Right lobe of liver (tissue), 6 donors: ENCODE measurements around the gene NRF1. TPM values are rescaled to one million over a fixed set of nuclear protein-coding genes. Genes with fewer than 3 reads are reported as not detected.
A peak's percentile ranks its signal among the peaks of the same experiment; 100 is the strongest.

Experiments
- ATAC-seq, 4 donors: fragments of 200-7000 bp; cut with Tn5 transposase; one replicate each; pipeline ENCODE4 v1.9.1; 2020; ENCODE audit warnings: mild to moderate bottlenecking in 4 of 4, moderate library complexity in 4 of 4
- DNase-seq, 3 donors: peaks; one replicate each; pipeline ENCODE4 v3.0.0-alpha.2; 2020
- H3K27ac ChIP-seq, 3 donors: fragments of 200-600 bp; one replicate each; pipeline ENCODE4 v1.8.0; 2022
- H3K27me3 ChIP-seq, 2 donors: fragments of 200-600 bp; one replicate each; pipeline ENCODE4 v1.8.0; 2022
- H3K36me3 ChIP-seq, 4 donors: fragments of 200-600 bp; sonication (generic) in 1 of 4; one replicate each; pipeline versions ENCODE4 v1.5.1 to v1.8.0; 2017 to 2022; ENCODE audit warnings: control low read depth in 1 of 4
- H3K4me1 ChIP-seq, 4 donors: fragments of 200-600 bp; sonication (generic) in 1 of 4; one replicate each; pipeline versions ENCODE4 v1.5.1 to v1.8.0; 2017 to 2022; ENCODE audit warnings: control low read depth in 1 of 4
- H3K4me3 ChIP-seq, 3 donors: fragments of 200-600 bp; one replicate each; pipeline ENCODE4 v1.8.0; 2022
- H3K9me3 ChIP-seq, 4 donors: fragments of 200-600 bp; sonication (generic) in 1 of 4; one replicate each; pipeline versions ENCODE4 v1.5.1 to v1.8.0; 2017 to 2022; ENCODE audit warnings: control low read depth in 1 of 4
- CTCF ChIP-seq, 4 donors: fragments of 200-600 bp in 3 of 4; fragments of 450-650 bp in 1 of 4; IDR thresholded peaks; one replicate each; pipeline versions ENCODE4 v1.5.1 to v1.8.0; 2016 to 2022; ENCODE audit warnings: antibody characterized with exemption in 4 of 4, mild to moderate bottlenecking in 2 of 4
- POLR2A ChIP-seq: fragments of 450-650 bp; IDR thresholded peaks from one replicate; pipeline ENCODE4 v1.6.1; 2017; ENCODE audit warnings: antibody characterized with exemption, mild to moderate bottlenecking
- WGBS: methylation state at CpG from one replicate; pipeline ENCODE4 v1.1.6; 2018; ENCODE audit warnings: low coverage, low lambda C conversion rate; ENCODE audit not compliant: insufficient coverage; ENCODE audit errors: missing lambda C conversion rate; 5-methylcytosine and 5-hydroxymethylcytosine counted together
- intact Hi-C, 2 donors: fragments of 100-400 bp; cut with DNase I; formaldehyde crosslinking; loops; one replicate each; pipeline versions ENCODE4 v1.11.2 to v1.14.1; 2022
- total RNA-seq, 6 experiments: library from RNA; depleted of rRNA in 2 of 6; stranded (reverse); fragments of >200 nt in 2 of 6; fragmentation: NEBNext Ultra II Directional in 3 of 6; extraction: Animal tissue kit (Norgen Biotek cat#: 25700) in 3 of 6; gene quantifications; one replicate each; pipeline versions ENCODE4 v1.1.0 to v1.2.4, GENCODE V29; 2016 to 2023
- donor health status: DM: no; HTN: yes; CAD: no.
- donor health status: DM: no; HTN: no; CAD: no.
- donor health status: DM: no; HTN: no; CAD: no.
- donor health status: DM: no; HTN: yes; CAD: no.
- donor health status: DM: no; HTN: yes; CAD: no.

NRF1 gene
- total RNA-seq, 6 experiments from 2014 or later, result 3.9 to 6.8 (median 5.3) TPM

- Histone ChIP-seq H3K9me3 (no peaks in the 10 kb centered on the region), H3K27ac (no peak overlapping the region), H3K4me3 (peak overlapping the region; percentile 38 to 44 (median 39)), H3K36me3 (no peaks in the 10 kb centered on the region), H3K27me3 (peaks cover 24 to 73% of the 10 kb centered on the region in 2 donors), H3K4me1 (peaks cover 0 to 41% (median 8%) of the 10 kb centered on the region in 4 donors)
- 0% methylated on average over 1 of the region's 64 CpGs for WGBS
- ATAC-seq, result peak; percentile 7 to 83 (median 57)
- peak in 2 of 3 donors; percentile 65 to 78 for DNase-seq
- no peak for TF ChIP-seq POLR2A
- TF ChIP-seq CTCF (IDR thresholded peaks at IDR 0.05), result no peak
- intact Hi-C loops, result no loop called here
These were observed 168.9 kb downstream of the NRF1 start for GRCh38 chr7:129780257-129780973.

- Histone ChIP-seq H3K9me3 (no peaks in the 10 kb centered on the region), H3K27ac (no peak overlapping the region), H3K36me3 (no peaks in the 10 kb centered on the region), H3K27me3 (peaks cover 24 to 80% of the 10 kb centered on the region in 2 donors), H3K4me1 (peaks cover 0 to 45% (median 10%) of the 10 kb centered on the region in 4 donors), H3K4me3 (peak overlapping the region in 2 of 3 donors; percentile 38 to 39)
- ATAC-seq (no peak), DNase-seq (no peak)
- TF ChIP-seq POLR2A, result no peak
- no peak for TF ChIP-seq CTCF (IDR thresholded peaks at IDR 0.05)
- intact Hi-C loops, result no loop called here
- WGBS, result 2% methylated on average over 34 of the region's 55 CpGs
These were observed 169.7 kb downstream of the NRF1 start for GRCh38 chr7:129780974-129781927.

- intact Hi-C loops, result no loop called here
- ATAC-seq (peak in 1 of 4 donors; percentile 22), DNase-seq (no peak)
- Histone ChIP-seq H3K27ac (no peak overlapping the region), H3K4me1 (peaks cover 0 to 45% (median 10%) of the 10 kb centered on the region in 4 donors), H3K9me3 (no peaks in the 10 kb centered on the region), H3K27me3 (peaks cover 24 to 80% of the 10 kb centered on the region in 2 donors), H3K4me3 (no peak overlapping the region), H3K36me3 (no peaks in the 10 kb centered on the region)
- WGBS, result 7% methylated on average over 28 of the region's 73 CpGs
- TF ChIP-seq POLR2A, result no peak
- TF ChIP-seq CTCF (IDR thresholded peaks at IDR 0.05), result no peak
These were observed 170.7 kb downstream of the NRF1 start for GRCh38 chr7:129781928-129782817.
